Neutrophil (primary cell): ENCODE data around the gene TMEM131.

Source experiments
- H3K27ac ChIP-seq: fragments of 200-600 bp; sonication (generic); 2 replicates; pipeline ENCODE4 v1.5.1; 2016; ENCODE audit warnings: mild to moderate bottlenecking, moderate library complexity
- H3K27me3 ChIP-seq: fragments of 200-600 bp; sonication (generic); 2 replicates; pipeline ENCODE4 v1.6.0; 2016; ENCODE audit warnings: mild to moderate bottlenecking
- H3K36me3 ChIP-seq: fragments of 200-600 bp; sonication (generic); 2 replicates; pipeline ENCODE4 v1.5.1; 2017
- H3K4me1 ChIP-seq, 2 experiments: fragments of 200-600 bp in 1 of 2; sonication (generic) in 1 of 2; 1 replicate in 1 of 2; 2 replicates in 1 of 2; pipeline versions ENCODE4 v1.5.1 to v1.6.1; 2013 to 2016; ENCODE audit warnings: low read depth in 1 of 2, low read length in 1 of 2, mild to moderate bottlenecking in 1 of 2, moderate library complexity in 1 of 2; ENCODE audit not compliant: control insufficient read depth in 1 of 2, insufficient read depth in 1 of 2
- H3K4me3 ChIP-seq, 2 experiments: fragments of 200-600 bp in 1 of 2; sonication (generic) in 1 of 2; 1 replicate in 1 of 2; 2 replicates in 1 of 2; pipeline ENCODE4 v1.5.1; 2013 to 2016; ENCODE audit warnings: low read depth in 1 of 2, low read length in 1 of 2, mild to moderate bottlenecking in 1 of 2, moderate library complexity in 1 of 2
- H3K9me3 ChIP-seq: fragments of 200-600 bp; sonication (generic); 2 replicates; pipeline ENCODE4 v1.5.1; 2016
- CTCF ChIP-seq: fragments of 200-600 bp; sonication (generic); IDR thresholded peaks from 2 replicates; pipeline ENCODE4 v1.5.1; 2016; ENCODE audit warnings: antibody characterized with exemption

TMEM131 gene

GRCh38 chr2:98029718-98030222 lies 34.0 kb upstream of the TMEM131 start:
- Histone ChIP-seq H3K27me3 (no peaks in the 10 kb centered on the region), H3K4me3 (no peak overlapping the region), H3K27ac (no peak overlapping the region), H3K4me1 (no peaks in the 10 kb centered on the region), H3K36me3 (no peaks in the 10 kb centered on the region), H3K9me3 (no peaks in the 10 kb centered on the region)
- no peak for TF ChIP-seq CTCF

GRCh38 chr2:98028931-98029717 lies 33.4 kb upstream of the TMEM131 start:
- Histone ChIP-seq H3K4me3 (no peak overlapping the region), H3K36me3 (no peaks in the 10 kb centered on the region), H3K4me1 (no peaks in the 10 kb centered on the region), H3K27me3 (no peaks in the 10 kb centered on the region), H3K9me3 (no peaks in the 10 kb centered on the region), H3K27ac (no peak overlapping the region)
- TF ChIP-seq CTCF = no peak

- H3K9me3 ChIP-seq = no peaks in the 10 kb centered on the region
- TF ChIP-seq CTCF = no peak
- H3K27me3 ChIP-seq = no peaks in the 10 kb centered on the region
- H3K4me3 ChIP-seq = no peak overlapping the region
- no peaks in the 10 kb centered on the region for H3K4me1 ChIP-seq
- no peak overlapping the region for H3K27ac ChIP-seq
- H3K36me3 ChIP-seq = no peaks in the 10 kb centered on the region
Measured at GRCh38 chr2:98028101-98028561, 32.4 kb upstream of the TMEM131 start.

- no peaks in the 10 kb centered on the region for H3K4me1 ChIP-seq
- H3K36me3 ChIP-seq = no peaks in the 10 kb centered on the region
- no peak for TF ChIP-seq CTCF
- no peaks in the 10 kb centered on the region for H3K27me3 ChIP-seq
- H3K9me3 ChIP-seq = no peaks in the 10 kb centered on the region
- no peak overlapping the region for H3K27ac ChIP-seq
- H3K4me3 ChIP-seq = no peak overlapping the region
Measured at GRCh38 chr2:98027538-98027937, 31.8 kb upstream of the TMEM131 start.

- TF ChIP-seq CTCF = no peak
- Histone ChIP-seq H3K9me3 (no peaks in the 10 kb centered on the region), H3K27ac (no peak overlapping the region), H3K4me1 (no peaks in the 10 kb centered on the region), H3K4me3 (no peak overlapping the region), H3K27me3 (no peaks in the 10 kb centered on the region), H3K36me3 (no peaks in the 10 kb centered on the region)
Measured at GRCh38 chr2:98026927-98027522, 31.3 kb upstream of the TMEM131 start.
